ENCODE data around the gene CFAP126. TPM values are rescaled to one million over a fixed set of nuclear protein-coding genes. Genes with fewer than 3 reads are reported as not detected.
A peak's percentile ranks its signal among the peaks of the same experiment; 100 is the strongest.

The CFAP126 gene
- total RNA-seq, 4 donors from 2014 or later = 0.90 TPM; not detected in 3

GRCh38 chr1:161351482-161351881 is 16.2 kb downstream of the CFAP126 start:
- H3K27me3 ChIP-seq = no peaks in the 10 kb centered on the region
- no peaks in the 10 kb centered on the region for H3K9me3 ChIP-seq
- no peak overlapping the region for H3K4me3 ChIP-seq
- no peak for TF ChIP-seq POLR2A (IDR thresholded peaks at IDR 0.05)
- 56 to 63% methylated on average over 1 of the region's 1 CpG for WGBS, 2 donors
- H3K36me3 ChIP-seq = peaks cover 0 to 17% (median 0%) of the 10 kb centered on the region in 3 donors
- DNase-seq (ENCODE audit: low spot score in 2 of 2) = no peak
- peaks cover 0 to 5% (median 0%) of the 10 kb centered on the region in 4 donors for H3K4me1 ChIP-seq
- H3K27ac ChIP-seq = no peak overlapping the region

GRCh38 chr1:161350671-161351070 is 17.0 kb downstream of the CFAP126 start:
- Histone ChIP-seq H3K27ac (no peak overlapping the region), H3K4me3 (no peak overlapping the region), H3K36me3 (peaks cover 0 to 20% (median 0%) of the 10 kb centered on the region in 3 donors), H3K27me3 (no peaks in the 10 kb centered on the region), H3K9me3 (no peaks in the 10 kb centered on the region), H3K4me1 (peaks cover 0 to 5% (median 0%) of the 10 kb centered on the region in 4 donors)
- no peak for DNase-seq (ENCODE audit: low spot score in 2 of 2)
- TF ChIP-seq EP300 (IDR thresholded peaks at IDR 0.05) (no peak), POLR2A (IDR thresholded peaks at IDR 0.05) (no peak)
- TF ChIP-seq, protein P1, sequence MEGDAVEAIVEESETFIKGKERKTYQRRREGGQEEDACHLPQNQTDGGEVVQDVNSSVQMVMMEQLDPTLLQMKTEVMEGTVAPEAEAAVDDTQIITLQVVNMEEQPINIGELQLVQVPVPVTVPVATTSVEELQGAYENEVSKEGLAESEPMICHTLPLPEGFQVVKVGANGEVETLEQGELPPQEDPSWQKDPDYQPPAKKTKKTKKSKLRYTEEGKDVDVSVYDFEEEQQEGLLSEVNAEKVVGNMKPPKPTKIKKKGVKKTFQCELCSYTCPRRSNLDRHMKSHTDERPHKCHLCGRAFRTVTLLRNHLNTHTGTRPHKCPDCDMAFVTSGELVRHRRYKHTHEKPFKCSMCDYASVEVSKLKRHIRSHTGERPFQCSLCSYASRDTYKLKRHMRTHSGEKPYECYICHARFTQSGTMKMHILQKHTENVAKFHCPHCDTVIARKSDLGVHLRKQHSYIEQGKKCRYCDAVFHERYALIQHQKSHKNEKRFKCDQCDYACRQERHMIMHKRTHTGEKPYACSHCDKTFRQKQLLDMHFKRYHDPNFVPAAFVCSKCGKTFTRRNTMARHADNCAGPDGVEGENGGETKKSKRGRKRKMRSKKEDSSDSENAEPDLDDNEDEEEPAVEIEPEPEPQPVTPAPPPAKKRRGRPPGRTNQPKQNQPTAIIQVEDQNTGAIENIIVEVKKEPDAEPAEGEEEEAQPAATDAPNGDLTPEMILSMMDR (IDR thresholded peaks at IDR 0.05) = no peak
- 64 to 80% methylated on average over 1 of the region's 1 CpG for WGBS, 2 donors

DNA sequence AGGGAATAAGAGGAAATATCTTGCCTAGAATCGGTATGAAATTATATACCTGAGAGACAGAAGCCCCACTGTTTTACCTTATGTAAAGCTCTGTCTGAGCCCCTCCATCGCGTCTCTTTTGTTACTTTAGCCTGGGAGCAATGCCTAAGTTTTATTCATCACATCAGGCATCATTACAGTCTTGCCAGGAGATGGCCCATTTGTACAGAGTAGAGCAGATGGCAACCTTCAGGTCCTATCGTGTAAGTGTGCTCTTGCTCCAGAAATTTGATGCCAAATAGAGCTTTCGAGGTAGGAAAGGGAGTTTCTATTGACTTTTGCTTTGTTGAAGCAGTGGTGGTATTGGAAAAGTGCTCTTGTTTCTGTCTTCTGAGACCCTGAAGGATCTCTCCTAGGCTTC is 24.9 kb downstream of the CFAP126 start:
- Histone ChIP-seq H3K9me3 (no peaks in the 10 kb centered on the region), H3K27me3 (no peaks in the 10 kb centered on the region), H3K4me3 (no peak overlapping the region), H3K4me1 (peaks cover 0 to 12% (median 0%) of the 10 kb centered on the region in 4 donors), H3K27ac (no peak overlapping the region), H3K36me3 (peaks cover 0 to 77% (median 0%) of the 10 kb centered on the region in 3 donors)
- no peak for TF ChIP-seq EP300 (IDR thresholded peaks at IDR 0.05)
- TF ChIP-seq, protein P1 (IDR thresholded peaks at IDR 0.05) = no peak
- TF ChIP-seq POLR2A (IDR thresholded peaks at IDR 0.05) = no peak
- WGBS, 2 donors = 89% methylated on average over 5 of the region's 5 CpGs
- DNase-seq (ENCODE audit: low spot score in 2 of 2) = no peak

DNA sequence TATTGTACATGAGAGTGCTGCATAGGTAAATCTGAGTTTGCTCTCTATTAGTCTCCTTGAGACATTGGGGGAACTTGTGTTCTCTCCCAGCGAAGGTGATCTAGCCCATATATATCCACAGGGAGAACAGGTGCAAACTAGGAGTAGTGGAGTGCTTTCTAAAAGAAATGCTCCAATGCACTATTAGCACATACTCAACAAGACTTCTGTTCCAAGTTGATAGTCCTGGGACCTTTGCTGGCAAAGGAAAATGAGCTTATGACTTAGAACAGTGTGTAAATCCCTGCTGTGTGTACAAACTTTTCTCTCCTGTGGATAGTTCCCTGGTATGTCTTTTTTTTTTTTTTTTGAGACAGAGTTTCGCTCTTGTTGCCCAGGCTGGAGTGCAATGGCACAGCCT is 25.5 kb downstream of the CFAP126 start:
- Histone ChIP-seq H3K4me3 (no peak overlapping the region), H3K36me3 (peaks cover 0 to 74% (median 0%) of the 10 kb centered on the region in 3 donors), H3K4me1 (peaks cover 0 to 12% (median 0%) of the 10 kb centered on the region in 4 donors), H3K27me3 (no peaks in the 10 kb centered on the region), H3K27ac (no peak overlapping the region), H3K9me3 (no peaks in the 10 kb centered on the region)
- 92 to 93% methylated on average over 2 of the region's 2 CpGs for WGBS, 2 donors
- no peak for DNase-seq (ENCODE audit: low spot score in 2 of 2)
- TF ChIP-seq EP300 (IDR thresholded peaks at IDR 0.05) = no peak

DNA sequence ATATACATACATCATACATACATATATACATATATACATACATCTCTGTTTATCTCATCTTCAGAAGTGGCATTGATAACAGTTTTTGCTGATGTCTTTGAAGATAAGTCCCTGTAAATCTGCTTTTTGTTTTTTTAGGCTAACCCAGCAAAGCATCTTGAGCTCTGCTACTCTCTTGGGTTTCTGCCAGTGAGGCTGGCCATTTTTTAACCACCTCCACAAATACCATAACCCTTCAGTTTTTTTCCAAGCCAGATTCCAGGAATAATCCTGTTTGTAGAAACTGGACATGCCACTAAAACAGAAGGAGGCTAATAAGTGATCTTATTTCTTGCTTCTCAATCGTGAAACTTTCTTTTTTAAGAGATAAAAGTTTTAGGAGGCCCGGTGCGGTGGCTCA is 31.9 kb downstream of the CFAP126 start:
- H3K27ac ChIP-seq = peak overlapping the region in 2 of 4 donors; percentile 32 to 52
- WGBS, 2 donors = 66 to 72% methylated on average over 3 of the region's 3 CpGs

DNA sequence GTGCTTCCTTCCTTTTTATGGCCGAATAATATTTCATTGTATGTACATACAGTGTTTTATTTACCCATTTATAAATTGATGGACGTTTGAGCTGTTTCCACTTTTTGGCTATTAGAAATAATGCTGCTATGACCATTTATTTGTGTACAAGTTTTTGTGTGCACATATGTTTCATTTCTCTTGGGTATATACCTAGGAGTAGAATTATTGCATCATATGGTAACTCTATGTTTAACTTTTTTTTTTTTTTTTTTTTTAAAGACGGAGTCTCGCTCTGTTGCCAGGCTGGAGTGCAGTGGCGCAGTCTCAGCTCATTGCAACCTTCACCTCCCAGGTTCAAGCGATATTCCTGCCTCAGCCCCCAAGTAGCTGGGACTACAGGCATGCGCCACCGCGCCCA is 34.5 kb downstream of the CFAP126 start:
- Histone ChIP-seq H3K4me1 (no peaks in the 10 kb centered on the region), H3K4me3 (no peak overlapping the region), H3K27me3 (no peaks in the 10 kb centered on the region), H3K27ac (no peak overlapping the region), H3K9me3 (no peaks in the 10 kb centered on the region), H3K36me3 (peaks cover 0 to 86% (median 11%) of the 10 kb centered on the region in 3 donors)
- no peak for DNase-seq (ENCODE audit: low spot score in 2 of 2)
- TF ChIP-seq EP300 (IDR thresholded peaks at IDR 0.05) (no peak), POLR2A (IDR thresholded peaks at IDR 0.05) (no peak)
- TF ChIP-seq, protein P1 (IDR thresholded peaks at IDR 0.05) = no peak
- 91 to 94% methylated on average over 9 of the region's 9 CpGs for WGBS, 2 donors

More for the DNA sequence above, 31.9 kb downstream of the CFAP126 start:
- Histone ChIP-seq H3K27me3 (no peaks in the 10 kb centered on the region), H3K4me3 (no peak overlapping the region), H3K4me1 (peaks cover 0 to 2% (median 0%) of the 10 kb centered on the region in 4 donors), H3K9me3 (no peaks in the 10 kb centered on the region), H3K36me3 (peaks cover 0 to 73% (median 4%) of the 10 kb centered on the region in 3 donors)
- no peak for TF ChIP-seq POLR2A (IDR thresholded peaks at IDR 0.05)
- no peak for TF ChIP-seq EP300 (IDR thresholded peaks at IDR 0.05)
- TF ChIP-seq, protein P1 (IDR thresholded peaks at IDR 0.05) = no peak
- no peak for DNase-seq (ENCODE audit: low spot score in 2 of 2)

Measured in tibial nerve (tissue), 4 donors.